ENCODE results near the gene ASNSD1. TPM values are rescaled to one million over a fixed set of nuclear protein-coding genes. Genes with fewer than 3 reads are reported as not detected.

ASNSD1 gene
- total RNA-seq, 1 experiment from 2014 or later, result 48.5 TPM

DNA sequence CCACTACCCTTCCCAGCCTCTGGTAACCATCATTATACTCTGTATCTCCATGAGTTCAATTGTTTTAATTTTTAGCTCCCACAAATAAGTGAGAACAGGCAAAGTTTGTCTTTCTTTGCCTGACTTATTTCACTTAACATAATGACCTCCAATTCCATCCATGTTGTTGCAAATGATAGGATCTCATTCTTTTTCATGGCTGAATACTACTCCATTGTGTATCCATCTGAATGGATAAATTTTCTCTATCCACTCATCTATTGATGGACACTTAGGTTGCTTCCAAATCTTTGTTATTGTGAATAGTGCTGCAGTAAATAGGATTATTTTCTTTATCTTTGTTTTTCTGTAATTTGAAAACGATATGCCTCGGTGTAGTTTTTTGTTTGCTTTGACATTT lies 39.4 kb downstream of the ASNSD1 start:
- Mint-ChIP-seq H3K27ac (no peak overlapping the region), H3K9me3 (no peaks in the 10 kb centered on the region), H3K4me1 (peaks cover 2 to 5% of the 10 kb centered on the region in 2 experiments), H3K36me3 (ENCODE audit: insufficient read depth in 1 of 3, low read depth in 3 of 3) (no peaks in the 10 kb centered on the region), H3K4me3 (no peak overlapping the region), H3K27me3 (ENCODE audit: low read depth) (no peaks in the 10 kb centered on the region)
- Histone ChIP-seq H3K23me2 (ENCODE audit: insufficient read length, low read depth, low read length, poor library complexity, severe bottlenecking) (no peaks in the 10 kb centered on the region), H3K9me3 (ENCODE audit: control insufficient read depth, low read depth, low read length) (no peaks in the 10 kb centered on the region), H4K91ac (ENCODE audit: insufficient read length, low read depth, low read length) (no peak overlapping the region), H3K27me3 (ENCODE audit: insufficient read depth, low read length) (no peaks in the 10 kb centered on the region), H2AFZ (ENCODE audit: low read length) (no peak overlapping the region), H2AK5ac (ENCODE audit: insufficient read length, low read length) (no peak overlapping the region), H3K4me1 (ENCODE audit: insufficient read depth, low read length) (no peaks in the 10 kb centered on the region), H3K56ac (ENCODE audit: insufficient read length, low read depth, low read length) (no peak overlapping the region), H2BK120ac (ENCODE audit: low read depth, low read length, poor library complexity, severe bottlenecking) (no peak overlapping the region), H2BK15ac (ENCODE audit: low read depth, low read length) (no peak overlapping the region), H3K79me1 (ENCODE audit: insufficient read depth, low read depth, low read length, poor library complexity, severe bottlenecking) (no peaks in the 10 kb centered on the region), H3K79me2 (ENCODE audit: insufficient read depth, low read length) (no peaks in the 10 kb centered on the region), H2BK5ac (ENCODE audit: insufficient read length, low read length) (no peak overlapping the region), H3K14ac (ENCODE audit: insufficient read depth, low read length) (no peak overlapping the region), H2BK12ac (ENCODE audit: insufficient read length, low read depth, low read length) (no peak overlapping the region), H3T11ph (ENCODE audit: low read length) (no peak overlapping the region), H3K27ac (ENCODE audit: insufficient read length, low read depth, low read length) (no peak overlapping the region), H4K5ac (ENCODE audit: insufficient read length, low read depth, low read length) (no peak overlapping the region), H3K9ac (ENCODE audit: extremely low read depth, insufficient read length, low read length) (no peak overlapping the region), H4K20me1 (ENCODE audit: control insufficient read depth, insufficient read depth, insufficient read length) (no peaks in the 10 kb centered on the region), H3K4ac (ENCODE audit: low read depth, low read length) (no peak overlapping the region), H2BK20ac (ENCODE audit: low read depth, low read length, poor library complexity, severe bottlenecking) (no peak overlapping the region), H3K23ac (ENCODE audit: insufficient read length, low read depth, low read length) (no peak overlapping the region), H3K18ac (ENCODE audit: insufficient read length, low read depth, low read length) (no peak overlapping the region), H3K4me2 (ENCODE audit: insufficient read depth, insufficient read length, low read length) (no peak overlapping the region), H4K8ac (replicated peaks; ENCODE audit: insufficient read length, low read depth, low read length) (no peak overlapping the region)
- no CpG with 5 or more reads among the region's 2 CpGs for WGBS (ENCODE audit: extremely low coverage, insufficient read length, low lambda C conversion rate)
- no peak for DNase-seq
- TF ChIP-seq CTCF (conservative IDR thresholded peaks at IDR 0.05), result no peak

Measured in H9 (cell line).